ENCODE measurements around the gene SF1.

DNA sequence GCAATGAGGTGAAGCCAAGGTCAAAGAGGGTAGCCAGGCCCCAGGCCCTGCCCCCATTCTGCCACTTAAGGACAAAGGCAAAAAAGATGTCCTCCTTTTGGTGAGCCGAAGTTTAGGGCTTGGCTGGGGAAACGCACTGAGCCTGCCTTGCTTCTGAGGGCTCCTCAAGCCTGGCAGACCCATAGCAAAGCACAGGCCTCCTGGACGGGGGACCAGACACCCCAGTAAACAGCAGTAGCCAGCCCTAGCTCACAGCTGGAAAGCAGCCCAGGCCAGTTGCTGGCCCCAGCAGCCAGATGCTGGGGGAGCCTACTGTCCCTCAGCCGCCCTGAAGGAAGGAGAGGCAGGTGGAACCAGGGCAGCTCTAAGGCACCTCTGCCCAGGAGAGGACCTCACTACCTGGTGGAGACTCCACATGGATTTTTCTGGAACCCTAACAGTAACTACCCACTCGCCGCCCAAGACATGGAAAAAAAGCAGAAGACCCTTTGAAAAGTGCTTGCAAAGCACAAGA, 14.8 kb downstream of the SF1 start:
- TF ChIP-seq CTCF (IDR thresholded peaks at IDR 0.05) (no peak), EZH2 (IDR thresholded peaks at IDR 0.05) (no peak)

Measured in neural progenitor cell (in vitro differentiated cells).